GM19397 (cell line): ENCODE results near the gene RPL29.
"Not testable (repeated sequence)": the region's sequence is repeated elsewhere in the genome, so short reads cannot be mapped to it uniquely, and the experiment has no call there.

Source experiments
- ATAC-seq: cut with Tn5 transposase; IDR thresholded peaks from one replicate; pipeline ENCODE4 v1.9.1; 2021; ENCODE audit warnings: mild to moderate bottlenecking, moderate library complexity; ENCODE audit not compliant: unreplicated experiment

The RPL29 gene

DNA sequence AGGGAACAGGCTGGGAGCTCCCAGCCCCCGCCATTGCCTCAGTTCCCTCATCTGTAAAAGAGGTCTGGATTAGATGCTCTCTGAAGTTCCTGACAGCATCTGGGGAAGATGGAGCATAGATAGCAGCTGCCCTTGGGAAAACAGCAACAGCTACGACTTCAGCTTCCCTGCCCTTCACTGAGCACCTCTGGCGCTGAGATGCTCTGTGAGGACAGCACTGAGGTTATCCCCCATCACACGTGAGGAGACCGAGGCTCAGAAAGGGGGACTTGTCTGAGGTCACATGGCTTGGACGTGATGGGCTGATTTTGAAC, 11.1 kb upstream of the RPL29 start:
- no peak for ATAC-seq

- ATAC-seq, result no peak
Measured at GRCh38 chr3:52006017-52006819, 10.5 kb upstream of the RPL29 start.

DNA sequence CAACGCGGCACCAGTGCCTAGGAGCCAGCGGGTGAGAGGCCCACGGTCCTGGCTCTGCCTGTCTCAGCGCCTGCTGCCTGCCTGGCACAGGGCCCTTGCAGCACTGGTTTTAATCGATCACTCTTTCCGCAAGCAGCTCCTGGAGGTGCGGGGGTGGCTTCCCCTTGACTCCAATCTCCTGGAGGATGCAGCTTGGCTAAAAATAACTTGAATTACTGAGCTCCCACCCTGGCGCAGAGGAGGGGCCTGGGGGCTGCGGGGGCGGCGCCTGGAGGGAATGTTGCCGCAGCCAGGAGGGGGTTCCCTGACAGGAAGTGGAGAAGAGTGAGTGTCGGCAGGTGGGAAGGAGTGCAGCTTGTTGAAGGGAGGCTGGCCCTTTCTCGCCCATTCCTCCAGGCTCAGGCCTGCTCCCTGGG, 9.9 kb upstream of the RPL29 start:
- no peak for ATAC-seq

GRCh38 chr3:52004906-52005395, 9.3 kb upstream of the RPL29 start:
- no peak for ATAC-seq

DNA sequence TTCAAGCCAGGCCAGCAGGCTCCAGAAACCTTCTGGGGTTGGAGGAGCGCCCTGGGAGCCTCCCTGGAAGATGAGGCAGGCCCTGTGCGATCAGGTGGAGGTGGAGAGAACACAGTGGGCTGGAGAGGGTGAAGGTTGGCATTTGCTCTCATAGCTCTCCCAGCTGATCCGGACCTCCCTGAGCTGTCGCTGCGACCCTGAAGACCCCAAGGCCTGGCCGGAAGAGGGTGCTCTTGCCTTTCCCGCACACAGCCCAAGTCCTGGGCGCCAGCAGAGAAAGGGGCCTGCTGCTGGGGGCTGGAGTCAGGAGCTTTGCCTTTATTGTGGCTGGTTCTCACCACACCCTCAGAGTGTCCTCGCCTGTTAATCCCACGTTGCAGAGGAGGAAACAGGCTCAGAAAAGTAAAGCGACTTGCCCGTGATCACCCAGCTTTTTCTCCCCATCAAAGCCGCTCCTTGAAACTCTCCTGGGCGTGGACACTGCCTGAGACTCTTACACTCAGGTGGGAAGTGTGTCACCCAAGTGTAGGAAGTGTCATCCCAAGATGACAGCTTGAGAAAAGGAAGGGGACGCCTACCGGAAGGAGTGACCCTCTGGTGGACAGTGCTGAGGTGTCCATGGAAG, 8.6 kb upstream of the RPL29 start:
- no peak for ATAC-seq

- no peak for ATAC-seq
Measured at GRCh38 chr3:52002748-52003147, 7.1 kb upstream of the RPL29 start.

DNA sequence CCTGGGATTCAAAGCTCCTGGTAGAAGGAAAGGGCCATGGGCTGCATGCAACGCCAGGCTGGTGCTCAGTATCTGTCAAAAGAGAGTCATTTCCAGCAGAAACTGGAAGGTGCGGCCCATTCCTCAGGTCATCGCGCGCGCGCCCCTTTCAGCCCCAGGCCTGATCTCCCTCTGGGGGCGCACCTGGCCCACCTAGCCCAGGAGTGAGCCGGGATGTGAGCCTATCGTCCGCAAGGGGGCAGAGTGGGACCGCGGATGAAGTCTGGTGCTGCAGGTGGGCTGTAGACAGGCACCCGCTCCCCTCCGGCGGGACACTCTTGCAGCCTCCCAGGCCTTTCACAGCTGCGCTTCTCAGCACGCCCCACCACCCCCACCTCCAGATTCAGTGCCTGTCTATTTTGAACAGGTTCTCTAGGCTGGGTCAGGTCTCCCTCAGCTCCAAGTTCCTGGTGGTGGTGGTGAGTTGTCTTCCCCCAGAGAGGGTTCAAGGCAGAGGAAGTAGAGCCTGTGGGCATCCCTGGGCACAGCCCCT, 5.8 kb upstream of the RPL29 start:
- ATAC-seq, result peak; percentile 70

- ATAC-seq, result no peak
Measured at GRCh38 chr3:51999846-52000245, 4.2 kb upstream of the RPL29 start.

DNA sequence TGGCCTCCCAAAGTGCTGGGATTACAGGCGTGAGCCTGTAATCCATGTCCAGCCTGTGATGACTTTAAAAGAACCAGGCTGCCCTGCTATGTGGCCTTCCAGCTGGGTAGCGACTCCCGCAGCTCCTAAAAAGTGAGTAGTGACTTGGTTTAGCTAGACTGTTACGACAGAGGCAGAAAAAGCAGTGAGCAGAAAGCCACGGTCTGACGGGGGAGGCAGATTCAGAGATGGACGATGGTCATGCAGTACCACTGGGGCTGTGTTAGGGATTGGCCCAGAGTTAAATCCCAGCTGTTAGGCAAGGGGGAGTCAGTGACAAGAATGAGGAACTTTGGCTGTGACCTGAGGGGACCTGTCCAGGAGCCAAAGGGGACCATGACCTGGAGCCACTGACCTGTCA, 3.1 kb upstream of the RPL29 start:
- no peak for ATAC-seq

GRCh38 chr3:51997935-51998596, 2.4 kb upstream of the RPL29 start:
- no peak for ATAC-seq

DNA sequence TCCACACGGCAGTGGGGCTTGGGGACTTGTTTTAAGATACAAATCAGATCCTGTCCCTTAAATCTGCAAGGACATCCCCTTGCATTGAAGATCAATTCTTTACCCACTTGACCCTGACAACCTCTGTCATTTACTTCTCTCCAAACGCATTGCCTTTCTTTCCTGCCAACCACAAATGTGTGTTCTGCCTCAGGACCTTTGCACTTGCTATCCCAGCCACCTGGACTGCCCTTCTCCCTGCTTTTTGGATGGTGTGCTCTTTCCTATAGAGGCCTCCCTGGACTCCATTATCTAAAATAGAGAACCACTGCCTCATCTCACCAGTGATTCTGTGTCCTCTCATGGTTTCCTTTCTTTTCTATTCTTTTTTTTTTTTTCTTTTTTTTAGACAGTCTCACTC, 1.5 kb upstream of the RPL29 start:
- ATAC-seq, result no peak

DNA sequence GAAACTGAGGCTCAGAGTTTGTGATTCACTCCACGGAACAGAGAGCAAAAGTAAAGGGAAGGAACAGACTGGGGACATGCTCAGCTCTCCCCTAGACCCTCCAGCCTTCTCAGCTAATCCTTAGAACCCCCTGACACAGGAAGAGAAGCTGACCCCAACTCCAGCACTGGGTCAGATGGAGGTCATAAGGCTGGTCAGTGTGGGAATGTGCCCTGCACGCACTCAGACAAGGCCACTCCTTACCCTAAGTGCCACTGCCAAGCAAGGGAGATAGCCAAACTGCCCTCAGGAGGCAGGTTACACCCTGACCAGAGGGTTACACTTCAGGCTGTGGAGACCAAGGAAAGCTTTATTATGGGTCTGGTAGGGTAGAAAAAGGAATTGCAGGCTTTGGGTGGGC, 1.2 kb downstream of the RPL29 start:
- ATAC-seq, result no peak

GRCh38 chr3:51993657-51994056, 2.0 kb downstream of the RPL29 start:
- not testable (repeated sequence) for ATAC-seq

DNA sequence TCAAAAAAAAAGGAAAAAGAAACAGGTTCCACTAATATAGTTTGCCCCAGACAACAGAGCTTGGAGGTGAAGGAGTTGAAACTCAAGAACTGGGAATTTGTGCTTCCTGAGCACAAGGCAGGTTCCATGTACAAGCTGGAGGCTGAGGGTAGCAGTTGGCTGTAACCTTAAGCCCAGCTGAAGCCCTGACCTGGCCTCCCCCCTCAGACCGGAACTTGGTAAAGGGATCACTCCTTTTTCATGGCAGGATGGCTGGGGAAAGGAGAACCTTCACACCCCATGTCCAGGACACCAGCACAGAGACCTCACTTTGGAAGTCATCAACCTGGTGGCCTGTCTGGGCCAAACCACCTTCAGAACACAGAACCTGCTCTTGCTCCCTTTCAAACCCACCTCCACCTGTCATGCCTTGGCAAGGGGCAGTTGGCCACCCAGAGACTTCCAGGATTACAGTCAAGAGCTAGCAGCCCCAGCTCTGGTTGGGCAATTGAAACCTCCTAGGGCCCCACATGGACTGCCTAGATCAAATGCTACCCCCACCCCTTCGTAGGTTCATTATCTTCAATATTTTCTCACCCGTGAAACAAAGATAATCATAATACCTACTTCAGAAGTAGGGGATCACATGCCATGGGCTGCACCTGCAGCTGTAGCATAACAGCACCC, 3.5 kb downstream of the RPL29 start:
- ATAC-seq, result no peak

- not testable (repeated sequence) for ATAC-seq
Measured at GRCh38 chr3:51990501-51990971, 5.2 kb downstream of the RPL29 start.

GRCh38 chr3:51988286-51989146, 7.2 kb downstream of the RPL29 start:
- no peak for ATAC-seq

DNA sequence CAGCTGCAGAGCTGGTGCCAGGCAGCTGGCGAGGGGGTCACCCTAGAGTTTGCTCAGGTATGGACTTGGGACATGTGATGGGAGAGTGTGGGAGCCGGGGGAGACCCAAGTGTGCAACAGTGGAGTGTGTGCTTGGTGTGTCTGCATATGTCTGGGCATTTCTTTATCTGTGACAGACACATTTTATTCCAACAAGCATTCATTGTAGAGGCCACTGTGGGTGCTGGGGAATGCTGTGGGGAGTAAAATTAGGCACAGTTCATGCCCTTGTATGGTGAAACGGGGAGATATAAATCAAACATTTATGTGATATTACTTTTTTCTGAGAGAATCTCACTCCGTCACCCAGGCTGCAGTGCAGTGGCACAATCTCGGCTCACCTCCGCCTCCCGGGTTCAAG, 8.1 kb downstream of the RPL29 start:
- no peak for ATAC-seq

- no peak for ATAC-seq
Measured at GRCh38 chr3:51986010-51986947, 9.4 kb downstream of the RPL29 start.

- ATAC-seq, result no peak
Measured at GRCh38 chr3:51985063-51985462, 10.6 kb downstream of the RPL29 start.
